SK-N-MC (cell line): ENCODE measurements around the gene POFUT2.

Source experiments
- EZH2 ChIP-seq: fragments of 200-600 bp; sonication (generic); IDR thresholded peaks from one replicate; pipeline ENCODE4 v1.6.1; 2017; ENCODE audit warnings: antibody characterized with exemption
- POLR2AphosphoS5 ChIP-seq: IDR thresholded peaks from 2 replicates; pipeline ENCODE4 v1.6.1; 2012; ENCODE audit warnings: mild to moderate bottlenecking, low read depth, low read length, borderline replicate concordance

GRCh38 chr21:45243603-45244002, 44.1 kb downstream of the POFUT2 start:
- TF ChIP-seq EZH2 (no peak), POLR2AphosphoS5 (no peak)
